ENCODE results near the gene PEX16. TPM values are rescaled to one million over a fixed set of nuclear protein-coding genes. Genes with fewer than 3 reads are reported as not detected.

The PEX16 gene
- total RNA-seq, 1 donor from 2014 or later = 22.7 TPM

DNA sequence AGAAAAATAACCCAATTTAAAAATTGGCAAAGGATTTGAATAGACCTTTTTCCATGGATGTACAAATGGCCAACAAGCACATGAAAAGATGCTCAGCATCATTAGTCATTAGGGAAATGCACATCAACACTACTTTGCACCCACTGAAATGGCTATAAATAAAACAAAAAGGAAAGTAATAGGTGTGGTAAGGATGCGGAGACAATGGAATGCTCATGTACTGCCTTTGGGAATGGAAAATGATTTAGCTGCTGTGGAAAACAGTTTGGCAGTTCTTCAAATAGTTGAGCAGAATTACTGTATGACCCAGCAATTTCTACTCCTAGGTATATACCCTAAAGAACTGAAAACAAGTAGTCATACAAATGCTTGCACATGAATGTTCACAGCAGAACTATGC, 42.2 kb upstream of the PEX16 start:
- Histone ChIP-seq H3K4me3 (no peak overlapping the region), H3K9me3 (no peaks in the 10 kb centered on the region), H3K36me3 (peaks cover 10% of the 10 kb centered on the region), H3K27ac (no peak overlapping the region), H3K4me1 (peaks cover 8% of the 10 kb centered on the region), H3K27me3 (ENCODE audit: low read depth) (no peaks in the 10 kb centered on the region)
- intact Hi-C loops (cut with DNase I) = no loop called here
- TF ChIP-seq CTCF (IDR thresholded peaks at IDR 0.05) = no peak
- DNase-seq (no peak), ATAC-seq (no peak)

DNA sequence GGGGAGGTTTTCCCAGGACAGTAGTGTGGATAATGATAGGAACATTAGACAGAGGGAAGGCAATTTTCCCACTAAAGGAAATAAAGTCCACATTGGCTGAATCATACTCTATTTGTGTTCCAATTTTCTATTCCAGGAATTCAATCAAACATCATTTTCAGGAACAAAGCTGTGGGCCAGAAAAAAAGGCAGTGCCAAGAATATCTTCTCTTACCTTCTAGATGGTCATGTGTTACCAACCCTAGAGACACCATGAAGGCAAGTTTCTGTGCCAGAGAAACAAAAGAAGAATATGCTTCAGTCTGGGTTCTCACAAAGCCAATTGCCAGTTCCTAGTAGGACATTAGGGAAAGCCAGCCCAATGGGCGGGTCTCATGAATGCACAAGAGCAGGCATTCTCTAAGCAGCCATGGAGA, 32.3 kb upstream of the PEX16 start:
- H3K4me3 ChIP-seq = no peak overlapping the region
- no peak for TF ChIP-seq CTCF (IDR thresholded peaks at IDR 0.05)
- no peaks in the 10 kb centered on the region for H3K27me3 ChIP-seq (ENCODE audit: low read depth)
- intact Hi-C loops (cut with DNase I) = no loop called here
- peaks cover 84% of the 10 kb centered on the region for H3K36me3 ChIP-seq
- H3K4me1 ChIP-seq = no peaks in the 10 kb centered on the region
- no peaks in the 10 kb centered on the region for H3K9me3 ChIP-seq
- no peak overlapping the region for H3K27ac ChIP-seq
- ATAC-seq (no peak), DNase-seq (no peak)

DNA sequence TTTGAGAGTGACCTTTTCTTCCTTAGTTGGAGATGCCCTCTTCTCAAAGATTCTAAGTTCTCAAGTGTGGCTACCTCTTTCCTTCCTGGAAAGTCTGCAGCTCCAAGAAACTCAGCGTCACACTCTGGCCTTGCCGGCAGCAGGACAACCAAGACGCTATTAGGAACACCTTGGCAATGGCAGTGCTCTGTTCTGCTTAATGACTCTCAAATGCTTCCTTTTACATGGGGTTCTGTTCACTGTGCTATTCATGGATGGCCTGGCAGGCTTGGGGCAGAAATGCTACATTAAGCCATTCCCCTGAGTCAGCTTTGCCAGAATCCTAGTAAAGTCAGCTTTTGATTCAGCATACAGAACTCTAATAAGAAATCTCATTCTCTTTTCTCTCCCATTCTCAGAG, 30.7 kb upstream of the PEX16 start:
- H3K27ac ChIP-seq = no peak overlapping the region
- H3K27me3 ChIP-seq (ENCODE audit: low read depth) = no peaks in the 10 kb centered on the region
- ATAC-seq (no peak), DNase-seq (no peak)
- peaks cover 97% of the 10 kb centered on the region for H3K36me3 ChIP-seq
- H3K4me3 ChIP-seq = no peak overlapping the region
- H3K4me1 ChIP-seq = no peaks in the 10 kb centered on the region
- no peaks in the 10 kb centered on the region for H3K9me3 ChIP-seq
- TF ChIP-seq CTCF (IDR thresholded peaks at IDR 0.05) = no peak
- intact Hi-C loops (cut with DNase I) = no loop called here

- no peak for DNase-seq
- H3K27ac ChIP-seq = no peak overlapping the region
- no peak for ATAC-seq
- H3K36me3 ChIP-seq = peaks cover 97% of the 10 kb centered on the region
- no peaks in the 10 kb centered on the region for H3K4me1 ChIP-seq
- no peaks in the 10 kb centered on the region for H3K27me3 ChIP-seq (ENCODE audit: low read depth)
- H3K9me3 ChIP-seq = no peaks in the 10 kb centered on the region
- intact Hi-C loops (cut with DNase I) = no loop called here
- TF ChIP-seq CTCF (IDR thresholded peaks at IDR 0.05) = no peak
- no peak overlapping the region for H3K4me3 ChIP-seq
Observed at GRCh38 chr11:45947885-45948284, 30.2 kb upstream of the PEX16 start.

- H3K9me3 ChIP-seq = no peaks in the 10 kb centered on the region
- intact Hi-C loops (cut with DNase I) = no loop called here
- H3K4me3 ChIP-seq = no peak overlapping the region
- H3K36me3 ChIP-seq = peaks cover 98% of the 10 kb centered on the region
- no peaks in the 10 kb centered on the region for H3K27me3 ChIP-seq (ENCODE audit: low read depth)
- ATAC-seq = no peak
- no peak overlapping the region for H3K27ac ChIP-seq
- TF ChIP-seq CTCF (IDR thresholded peaks at IDR 0.05) = no peak
- DNase-seq = no peak
- no peaks in the 10 kb centered on the region for H3K4me1 ChIP-seq
Observed at GRCh38 chr11:45945397-45945999, 27.8 kb upstream of the PEX16 start.

Data from lower lobe of right lung (tissue), 2 donors.